OCI-M2 (cell line): ENCODE data around the gene MPP3.

Source experiments
- DNase-seq: peaks from one replicate; lab custom pipeline; 2025; ENCODE audit not compliant: unreplicated experiment; lab: John Stamatoyannopoulos, UW

MPP3 gene

DNA sequence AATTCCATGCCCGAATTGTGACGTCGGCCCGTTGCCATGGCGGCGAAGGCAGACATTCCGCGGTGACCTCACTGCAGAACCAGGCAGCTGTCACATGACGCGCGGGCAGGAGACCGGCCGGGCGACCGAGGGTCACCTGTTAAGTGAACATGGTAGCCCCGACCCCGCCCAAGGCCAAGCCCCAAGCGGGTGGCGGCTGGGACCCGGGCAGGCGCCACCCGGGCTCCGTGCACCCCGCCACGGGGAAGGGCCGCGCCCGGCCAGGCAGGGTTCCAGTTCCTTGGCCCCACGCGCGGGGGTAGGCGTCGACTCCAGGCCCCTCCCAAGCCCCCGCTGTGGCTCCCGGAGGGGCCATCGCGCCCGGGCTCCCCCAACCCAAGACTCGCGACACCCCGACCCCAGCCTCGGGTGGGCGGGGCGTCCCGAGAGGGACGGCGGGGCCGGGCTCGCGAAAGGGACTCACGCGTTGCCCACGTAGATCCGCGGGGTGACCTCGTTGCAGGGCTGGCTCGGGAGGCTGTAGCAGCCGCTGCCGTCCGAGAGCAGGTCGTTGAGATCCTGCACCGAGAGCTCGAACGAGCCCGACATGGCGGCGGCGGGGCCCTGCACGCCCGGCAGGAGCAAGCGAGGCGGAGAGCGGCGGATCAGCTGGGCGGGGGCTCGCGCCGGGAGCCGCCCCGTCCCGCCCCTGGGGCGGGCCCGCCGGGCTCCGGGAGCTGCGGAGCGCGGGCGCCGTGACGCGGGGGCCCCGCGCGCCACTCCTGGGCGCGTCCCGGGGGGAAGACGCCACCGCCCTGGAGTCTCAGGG, 54.4 kb downstream of the MPP3 start, which contains the start of gene DUSP3:
TSS of gene DUSP3 (minus strand) at position 641 of the 808 bp plus-strand sequence. CDS start at position 588, 53 bp downstream.
- DNase-seq: no peak

DNA sequence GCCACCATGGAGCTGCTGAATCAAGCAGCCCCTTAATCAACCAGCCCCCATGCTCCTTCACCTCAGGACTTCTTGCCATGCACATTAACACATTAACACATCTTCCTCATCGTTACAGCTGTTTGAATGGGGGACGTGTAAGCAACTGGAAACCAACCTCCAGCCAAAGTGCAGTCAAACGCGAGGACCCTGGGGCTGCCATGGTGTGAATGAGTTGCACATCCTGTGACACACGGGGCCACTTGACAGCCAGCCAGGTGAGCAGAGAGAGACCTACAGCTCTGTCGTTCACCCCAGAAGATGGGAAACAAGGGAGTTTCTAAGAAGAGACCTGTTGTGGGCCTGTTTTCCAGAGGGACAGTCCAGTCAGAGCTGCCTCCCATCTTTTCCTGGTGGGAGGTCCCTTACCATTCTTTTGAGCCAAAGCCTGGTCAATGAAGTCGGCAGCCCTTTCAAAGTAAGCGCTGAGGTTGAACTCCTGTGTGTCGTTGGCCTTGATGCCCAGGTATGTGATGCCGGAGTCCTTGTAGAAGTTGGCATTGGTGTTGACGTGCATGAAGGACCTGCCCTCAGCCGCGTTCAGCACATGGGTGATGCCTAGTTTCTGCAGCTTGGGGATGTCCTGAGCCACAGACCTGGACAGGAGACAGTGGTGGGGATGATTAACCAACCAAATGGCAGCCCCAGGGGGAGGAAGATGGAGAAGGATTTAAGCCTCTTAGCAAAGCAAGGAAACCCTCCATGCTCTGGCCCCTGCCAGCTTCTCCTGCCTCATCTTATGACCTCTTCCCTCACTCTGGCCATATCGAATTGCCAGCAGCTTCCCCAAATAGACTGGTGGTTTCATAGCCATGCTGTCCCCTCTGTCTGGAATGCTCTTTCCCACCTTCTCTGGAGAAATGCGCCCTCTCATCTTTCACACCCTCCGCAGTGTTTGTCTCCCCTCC, 58.4 kb downstream of the MPP3 start:
- DNase-seq: no peak

DNA sequence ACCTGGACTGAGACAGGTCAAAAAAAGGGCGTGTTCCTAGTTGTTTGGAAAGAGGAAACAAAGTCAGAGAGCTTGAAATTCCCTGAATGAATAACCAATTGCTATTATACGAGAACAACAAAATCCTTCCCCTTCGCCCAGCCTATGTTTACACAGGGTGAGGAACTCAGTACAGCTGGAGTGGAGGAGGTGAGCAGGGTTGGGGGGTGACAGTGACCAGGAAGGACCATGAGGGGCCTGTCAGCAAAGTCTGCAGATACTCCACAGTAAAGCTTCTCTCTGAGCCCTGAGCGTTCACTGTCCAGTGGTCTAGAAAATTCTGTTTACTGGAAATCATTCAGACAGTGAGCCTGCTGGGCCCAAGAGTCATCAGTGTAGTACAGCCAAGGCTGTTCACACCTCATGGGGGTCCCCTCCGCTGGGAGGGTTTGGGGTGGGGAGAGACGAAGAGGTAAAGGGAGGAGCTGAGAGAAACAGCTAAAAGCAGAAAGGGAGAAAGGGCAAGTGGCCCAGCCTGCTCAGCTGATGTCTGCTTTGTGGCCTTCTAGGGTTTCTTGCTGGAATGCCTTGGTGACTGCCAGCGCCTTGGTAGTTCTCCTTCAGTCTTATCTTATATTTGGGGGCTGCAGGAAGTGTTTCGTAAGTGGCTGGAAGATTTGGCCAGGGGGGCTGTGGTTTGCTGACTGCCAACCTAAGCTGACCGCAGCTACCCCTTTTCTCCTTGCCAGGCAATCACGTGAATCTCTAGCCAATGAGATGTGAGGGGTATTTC, 59.9 kb downstream of the MPP3 start:
- no peak for DNase-seq

DNA sequence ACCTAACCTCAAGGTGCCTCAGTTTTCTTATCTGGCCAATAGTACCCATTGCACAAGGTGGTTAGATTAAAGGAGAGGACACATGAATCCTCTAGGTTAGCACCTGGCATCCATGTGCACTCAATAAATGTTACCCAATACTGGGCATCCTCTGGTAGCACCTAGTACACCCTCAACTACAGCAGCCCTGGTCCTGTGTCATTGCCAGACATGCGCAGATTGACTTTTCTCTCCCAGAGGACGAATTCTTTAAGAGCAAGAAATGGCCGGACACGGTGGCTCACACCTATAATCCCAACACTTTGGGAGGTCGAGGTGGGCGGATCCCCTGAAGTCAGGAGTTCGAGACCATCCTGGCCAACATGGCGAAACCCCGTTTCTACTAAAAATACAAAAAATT, 61.5 kb downstream of the MPP3 start:
- no peak for DNase-seq

DNA sequence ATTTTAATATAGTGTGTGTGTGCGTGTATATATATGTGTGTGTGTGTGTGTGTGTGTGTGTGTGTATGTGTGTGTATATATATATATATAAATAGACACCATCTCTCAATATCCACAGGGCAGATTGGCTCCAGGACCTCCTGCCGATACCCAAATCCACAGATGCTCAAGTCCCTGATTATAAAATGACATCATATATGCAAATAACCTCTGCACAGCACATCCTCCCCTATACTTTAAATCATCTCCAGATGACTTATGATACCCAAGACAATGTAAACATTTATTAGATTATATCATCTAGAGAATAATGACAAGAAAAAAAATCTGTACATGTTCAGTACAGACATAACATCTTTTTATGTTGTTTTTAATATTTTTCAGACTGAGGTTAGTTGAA, 62.0 kb downstream of the MPP3 start:
- DNase-seq: no peak

DNA sequence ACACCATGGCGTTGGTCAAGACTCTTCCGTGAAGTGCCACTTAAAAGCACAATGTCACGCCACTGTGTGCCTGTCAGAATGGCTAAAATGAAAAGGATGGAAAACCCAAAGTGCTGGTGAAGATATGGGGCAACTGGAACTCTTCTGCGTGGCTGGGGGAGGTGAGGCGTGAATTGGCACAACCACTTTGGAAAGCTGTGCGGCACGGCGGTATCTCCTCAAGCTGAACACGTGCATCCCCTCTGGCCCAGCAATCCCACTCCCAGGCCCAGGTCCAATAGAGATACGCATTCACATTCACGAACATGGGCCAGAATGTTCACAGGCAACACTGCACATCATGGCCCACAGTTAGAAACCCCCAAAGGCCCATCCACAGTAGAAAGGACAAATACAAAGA, 63.1 kb downstream of the MPP3 start:
- DNase-seq: no peak

DNA sequence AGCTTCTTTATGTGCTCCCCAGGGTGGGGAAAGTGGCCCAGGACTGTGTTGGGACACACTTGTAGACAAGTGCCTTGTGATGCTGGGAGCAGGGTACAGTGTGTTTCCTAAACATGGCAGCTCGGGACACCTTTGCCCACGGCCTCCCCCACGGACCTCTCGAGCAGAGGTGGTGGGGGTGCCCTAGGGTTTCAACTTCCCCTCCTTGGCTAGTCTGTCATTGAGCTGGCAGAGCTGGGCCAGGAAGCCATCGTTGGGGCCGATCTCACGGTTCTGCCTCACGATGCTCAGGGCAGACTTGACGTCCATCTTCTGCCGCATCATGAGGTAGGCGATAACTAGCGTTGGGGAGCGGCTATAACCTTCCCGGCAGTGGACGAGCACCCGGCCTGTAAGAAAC, 63.5 kb downstream of the MPP3 start:
- no peak for DNase-seq

DNA sequence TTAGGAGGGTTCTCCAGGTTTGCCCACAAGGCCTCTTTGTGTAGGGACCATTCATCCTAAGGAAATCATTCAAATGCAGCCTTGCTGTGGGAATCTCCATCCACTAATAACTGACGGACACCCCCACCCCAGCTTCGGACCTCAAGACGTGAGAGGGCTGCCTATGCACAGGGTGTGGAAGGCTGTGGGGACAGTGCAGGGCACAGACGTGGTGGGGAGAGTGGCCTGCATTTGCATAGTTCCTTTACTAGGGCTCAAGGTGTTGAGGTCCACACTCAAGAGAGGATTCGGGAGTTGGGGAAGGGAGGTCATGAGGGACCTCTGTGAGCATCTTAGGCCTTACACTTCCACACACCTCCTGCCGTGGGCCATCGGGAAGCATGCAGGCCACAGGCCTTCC, 64.0 kb downstream of the MPP3 start:
- no peak for DNase-seq

DNA sequence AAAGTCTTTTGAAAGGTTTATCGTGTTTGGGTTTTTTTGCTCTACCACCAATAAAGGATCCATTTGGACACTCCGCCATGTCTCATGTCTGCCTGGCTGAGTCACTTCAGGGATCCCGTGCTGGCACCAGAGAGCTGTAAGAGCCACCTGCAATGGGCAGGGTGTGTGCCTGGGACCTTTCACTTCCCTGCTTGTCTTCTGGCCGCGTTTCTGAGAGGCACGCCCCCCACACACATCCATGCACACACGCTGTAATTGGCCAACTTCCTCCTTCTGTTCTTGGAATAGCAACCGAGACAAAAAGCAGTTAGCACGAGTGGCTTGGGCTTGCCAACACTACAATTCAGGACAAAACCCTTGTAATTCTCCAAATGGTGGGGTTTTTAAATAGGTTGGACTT, 64.6 kb downstream of the MPP3 start:
- no peak for DNase-seq

DNA sequence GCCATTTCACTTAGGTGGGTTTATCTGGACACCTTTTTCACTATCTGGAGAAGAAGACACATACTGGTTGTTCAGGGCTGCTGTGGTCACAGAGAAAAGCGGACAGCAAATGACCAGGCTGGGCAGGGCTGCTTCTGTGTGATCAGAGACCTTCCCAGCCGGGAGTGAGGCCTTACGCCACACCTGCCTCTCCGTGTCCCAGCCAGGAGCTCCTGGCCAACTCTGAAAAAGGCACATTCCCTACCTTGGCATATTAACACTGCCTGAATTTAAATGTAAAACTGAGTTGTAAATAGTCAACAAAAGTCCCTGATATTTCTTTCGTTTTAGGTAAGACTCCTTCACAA, 65.3 kb downstream of the MPP3 start:
- DNase-seq: no peak

DNA sequence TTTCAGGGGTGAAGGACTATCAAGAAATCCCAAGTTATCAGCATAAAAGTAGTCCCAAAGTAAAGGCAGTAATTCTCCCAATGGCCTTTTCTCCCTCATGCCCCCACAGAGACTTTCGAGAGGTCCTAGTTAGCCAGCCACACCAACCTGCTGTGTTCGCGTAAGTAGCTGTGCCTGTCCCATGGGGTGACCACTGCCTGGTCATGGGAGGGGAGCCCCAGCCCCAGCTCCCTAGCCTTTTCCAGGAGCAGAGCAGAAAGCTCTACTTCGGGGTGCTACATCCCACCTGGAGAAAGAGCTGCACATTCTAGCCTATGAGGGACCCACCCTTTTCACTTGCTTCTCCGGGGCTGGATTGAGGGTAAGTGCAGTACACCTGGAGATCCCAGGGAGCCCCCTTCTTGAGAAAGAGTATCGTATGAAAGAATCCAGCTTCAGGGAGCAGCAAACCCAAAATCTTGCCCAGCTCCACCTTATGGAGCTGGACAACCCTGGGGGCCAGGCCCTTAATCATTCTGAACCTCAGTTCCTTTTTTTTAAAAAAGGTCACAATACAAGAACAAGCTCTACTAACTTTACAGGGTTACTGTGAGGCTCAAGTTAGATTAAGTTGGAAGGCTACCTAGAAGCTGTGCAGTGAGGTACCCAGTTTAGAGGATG, 65.8 kb downstream of the MPP3 start:
- DNase-seq: no peak

DNA sequence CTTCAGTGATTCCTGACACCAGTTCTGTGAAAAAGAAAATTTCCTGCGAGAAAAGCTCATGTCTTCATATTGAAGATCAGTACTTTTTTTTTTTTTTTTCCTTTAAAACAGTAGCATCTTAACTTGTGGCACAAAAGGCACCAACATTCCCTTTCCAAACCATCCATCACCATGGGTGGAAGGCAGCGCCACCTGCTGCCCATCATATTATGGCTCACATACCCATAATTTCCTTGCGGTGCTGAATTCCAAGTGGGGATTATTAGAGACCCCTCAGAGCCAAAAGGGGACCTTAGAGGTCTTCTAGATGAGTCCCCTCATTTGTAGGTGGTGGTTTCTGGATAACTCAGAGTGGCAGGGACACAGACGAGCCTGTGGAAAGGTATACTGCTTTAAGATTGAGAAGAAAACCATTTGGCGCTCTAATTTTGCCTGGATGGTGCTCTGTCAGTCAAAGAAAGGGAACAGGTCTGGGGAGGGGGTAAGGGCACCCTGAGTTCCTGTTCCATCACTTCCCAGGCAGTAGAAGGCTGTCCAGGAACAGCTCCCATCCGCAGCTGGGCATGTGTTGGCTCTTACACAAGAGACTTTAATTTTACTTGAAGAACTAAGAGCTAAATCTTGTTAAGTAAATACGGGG, 66.4 kb downstream of the MPP3 start:
- DNase-seq: no peak

DNA sequence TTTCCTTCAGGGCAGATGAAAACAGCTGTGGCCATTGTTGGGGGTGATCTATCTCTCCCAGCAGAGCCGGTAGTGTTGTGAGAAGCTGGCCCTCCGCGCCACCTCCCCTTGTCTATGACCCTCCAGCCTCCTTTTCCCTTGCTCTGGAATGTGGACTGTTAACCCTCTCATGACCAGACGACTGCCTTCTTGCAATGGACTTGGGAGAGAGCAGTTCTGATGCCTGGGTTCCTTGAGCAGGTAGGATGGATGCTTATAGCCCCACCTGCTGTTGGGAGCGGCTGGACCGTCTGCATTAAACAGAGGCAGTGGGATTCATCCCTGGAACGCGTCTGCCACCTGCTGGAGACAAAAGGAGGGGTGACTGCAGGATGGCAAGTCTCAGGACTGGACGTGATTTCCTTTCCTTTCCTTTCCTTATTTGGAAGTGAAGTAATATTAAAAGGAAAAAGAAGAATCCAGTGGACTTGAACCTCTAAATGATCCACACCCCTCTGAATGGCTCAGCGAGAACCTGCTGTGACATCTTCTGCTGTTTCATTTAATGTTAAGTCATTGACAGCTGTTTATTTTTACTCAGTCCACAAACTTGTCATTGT, 72.6 kb downstream of the MPP3 start:
- DNase-seq: no peak

DNA sequence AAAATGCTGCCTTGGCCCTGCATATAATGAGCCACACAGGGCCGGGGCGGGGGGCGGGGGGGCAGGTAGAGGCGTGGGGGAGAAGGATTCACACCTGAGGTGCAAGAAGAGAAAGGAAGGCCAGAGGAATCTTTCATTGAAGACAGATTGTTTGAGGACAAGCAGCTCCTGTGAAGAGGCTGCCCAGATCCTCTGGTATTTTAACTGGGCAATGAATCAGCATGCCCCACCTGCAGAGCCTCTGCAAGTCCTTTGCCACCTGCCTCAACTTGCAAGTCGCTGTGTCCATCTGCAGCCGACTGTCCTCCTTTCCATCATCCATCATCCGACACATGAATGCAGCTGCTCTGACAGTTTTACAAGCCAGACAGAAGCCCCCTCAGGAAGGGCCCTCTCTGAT, 73.1 kb downstream of the MPP3 start:
- DNase-seq: no peak

DNA sequence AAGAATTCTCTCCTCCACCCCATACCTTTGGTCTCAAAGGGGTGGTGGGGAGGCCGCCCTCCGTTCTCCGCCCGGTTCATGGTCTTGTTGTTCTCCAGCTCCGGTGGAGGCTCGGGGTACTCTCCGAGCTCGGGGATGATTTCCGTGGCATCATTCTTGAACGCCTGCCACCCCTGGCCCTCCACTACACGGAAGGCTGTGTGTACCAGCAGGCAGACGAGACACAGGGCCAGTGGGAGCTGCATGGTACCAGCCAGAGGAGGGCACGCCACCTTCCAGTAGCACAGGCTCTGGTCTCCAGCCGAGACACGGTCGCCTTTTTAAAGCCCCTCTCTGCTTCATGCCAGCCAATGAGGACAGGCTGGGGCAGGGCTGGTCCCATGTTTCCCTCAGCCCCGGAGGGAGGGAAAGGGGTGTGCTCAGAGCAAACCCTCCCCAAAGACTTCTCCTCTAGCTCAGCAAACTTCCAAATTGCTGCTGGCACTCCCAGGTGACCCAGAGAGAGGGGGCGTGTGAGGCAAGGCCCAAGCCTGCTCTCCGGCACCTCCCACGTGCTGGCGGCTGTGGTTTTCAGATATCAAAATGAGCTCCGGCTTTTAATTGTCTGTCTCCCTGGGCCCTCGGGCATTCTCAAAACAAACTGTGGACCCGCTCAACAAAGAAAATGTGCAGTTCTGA, 74.3 kb downstream of the MPP3 start, which contains the start of gene SOST:
TSS of gene SOST (minus strand) at position 295 of the 678 bp plus-strand sequence. CDS start at position 245, 50 bp downstream.
- no peak for DNase-seq

DNA sequence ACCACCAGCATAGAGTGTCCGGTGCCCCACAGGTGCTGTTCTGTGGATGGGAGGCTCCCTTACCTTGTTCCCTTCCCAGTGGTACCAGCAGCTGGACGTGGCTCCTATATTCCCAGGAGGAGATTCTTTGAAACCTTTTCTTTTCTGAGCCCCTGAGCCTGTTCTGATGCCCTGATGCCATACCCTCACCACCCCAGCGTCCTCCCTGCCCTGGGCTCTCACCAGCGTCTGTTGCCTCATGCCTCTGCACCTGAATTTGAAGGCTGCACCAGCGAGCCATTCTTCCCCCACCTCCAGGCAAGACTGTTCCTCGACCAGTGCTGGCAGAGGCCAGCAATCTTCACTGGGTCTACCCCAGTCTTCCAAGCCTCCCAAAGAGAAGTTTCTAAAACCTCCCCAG, 74.9 kb downstream of the MPP3 start:
- no peak for DNase-seq

DNA sequence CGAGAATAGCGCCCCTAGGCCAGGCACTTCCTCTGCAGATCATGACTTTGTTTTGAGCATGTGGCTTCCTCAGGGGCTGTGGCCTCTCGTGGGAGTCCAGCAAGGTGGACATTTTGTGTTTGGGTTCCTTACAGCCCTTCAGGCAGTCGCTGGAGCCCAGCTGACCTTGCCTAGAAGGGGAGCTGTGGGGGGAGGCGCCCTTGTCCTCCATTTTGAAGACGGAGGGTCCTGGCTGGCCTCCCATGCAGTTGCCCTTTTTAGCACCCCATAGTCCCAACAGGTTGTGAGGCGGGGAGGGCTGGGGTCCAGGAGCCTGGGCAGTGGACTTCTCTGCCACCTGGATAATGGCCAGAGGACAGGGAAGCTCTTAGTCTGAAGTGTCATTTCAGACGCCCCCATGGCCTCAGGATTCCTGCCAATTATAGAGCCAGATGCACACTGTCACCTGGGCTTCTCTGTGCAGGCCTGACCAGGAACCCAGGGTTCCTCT, 75.7 kb downstream of the MPP3 start:
- no peak for DNase-seq

DNA sequence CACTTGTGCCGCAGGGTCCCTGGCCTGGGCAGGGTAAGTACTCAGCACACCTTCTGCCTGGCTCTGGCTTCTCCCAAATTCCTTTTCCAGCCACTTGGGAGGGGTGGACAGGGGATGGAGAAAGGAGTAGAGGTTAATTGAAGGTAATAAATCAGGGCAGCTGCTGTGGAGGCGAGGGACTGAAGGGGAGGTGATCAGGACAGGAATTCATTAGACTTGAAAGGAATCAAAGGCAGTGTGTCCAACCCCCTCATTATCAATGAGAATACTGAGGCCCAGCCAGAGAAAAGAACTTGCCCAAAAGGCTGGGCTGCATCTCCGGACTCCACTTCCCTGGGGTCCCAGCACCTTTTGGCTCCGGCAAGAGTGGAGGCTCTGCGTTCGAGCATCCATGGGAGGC, 76.7 kb downstream of the MPP3 start:
- DNase-seq: no peak

DNA sequence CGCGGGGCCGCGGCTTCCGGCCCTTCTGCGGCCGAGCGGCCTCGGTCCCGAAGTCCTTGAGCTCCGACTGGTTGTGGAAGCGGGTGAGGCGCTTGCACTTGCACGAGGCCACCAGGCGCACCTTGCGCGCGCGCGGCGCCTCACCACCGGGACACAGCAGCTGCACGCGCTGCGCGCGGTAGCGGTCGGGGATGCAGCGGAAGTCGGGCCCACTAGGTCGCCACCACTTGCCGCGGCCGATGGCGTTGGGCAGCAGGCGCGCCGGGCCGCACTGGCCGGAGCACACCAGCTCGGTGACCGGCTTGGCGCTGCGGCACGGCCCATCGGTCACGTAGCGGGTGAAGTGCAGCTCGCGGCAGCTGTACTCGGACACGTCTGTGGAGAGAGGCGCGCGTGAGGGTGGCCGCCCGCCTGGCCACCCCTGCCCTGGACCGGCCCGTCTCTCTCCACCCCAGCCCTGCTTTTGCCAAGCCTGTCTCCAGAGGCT, 77.5 kb downstream of the MPP3 start:
- DNase-seq: no peak
